GM23338 (cell line): ENCODE data around the gene TRIO. TPM values are rescaled to one million over a fixed set of nuclear protein-coding genes. Genes with fewer than 3 reads are reported as not detected.
A peak's percentile ranks its signal among the peaks of the same experiment; 100 is the strongest.

Source experiments
- ATAC-seq: fragments of 200-7000 bp; cut with Tn5 transposase; 3 replicates; pipeline ENCODE4 v1.9.1; 2020
- DNase-seq: peaks from one replicate; pipeline ENCODE4 v3.0.0-alpha.2; 2015; ENCODE audit warnings: low spot score
- H2AFZ ChIP-seq: fragments of 200-600 bp; sonication (generic); 2 replicates; pipeline ENCODE4 v1.8.0; 2016; ENCODE audit warnings: antibody characterized with exemption, mild to moderate bottlenecking, moderate library complexity
- H3F3A ChIP-seq: fragments of 200-600 bp; sonication (generic); replicated peaks from 2 replicates; pipeline ENCODE4 v1.8.0; 2017; ENCODE audit warnings: antibody characterized with exemption, mixed run types, low read depth
- H3K27ac ChIP-seq: fragments of 200-600 bp; sonication (generic); 2 replicates; pipeline ENCODE4 v1.6.1; 2016; ENCODE audit warnings: low read depth
- H3K27me3 ChIP-seq: fragments of 200-600 bp; sonication (generic); 2 replicates; pipeline ENCODE4 v1.8.0; 2016; ENCODE audit warnings: mild to moderate bottlenecking, mixed run types, moderate library complexity; ENCODE audit not compliant: insufficient read depth
- H3K36me3 ChIP-seq: fragments of 200-600 bp; sonication (generic); 2 replicates; pipeline ENCODE4 v1.8.0; 2016; ENCODE audit warnings: mild to moderate bottlenecking; ENCODE audit not compliant: insufficient read depth
- H3K4me1 ChIP-seq: fragments of 200-600 bp; sonication (generic); 2 replicates; pipeline ENCODE4 v1.8.0; 2016; ENCODE audit warnings: mild to moderate bottlenecking, moderate library complexity; ENCODE audit not compliant: insufficient read depth
- H3K4me2 ChIP-seq: fragments of 200-600 bp; sonication (generic); 2 replicates; pipeline ENCODE4 v1.7.1; 2017; ENCODE audit warnings: mixed run types
- H3K4me3 ChIP-seq: fragments of 200-600 bp; sonication (generic); 2 replicates; pipeline ENCODE4 v1.6.1; 2016; ENCODE audit warnings: mixed run types
- H3K79me2 ChIP-seq: fragments of 200-600 bp; sonication (generic); replicated peaks from 2 replicates; pipeline ENCODE4 v1.8.0; 2017; ENCODE audit warnings: mild to moderate bottlenecking; ENCODE audit not compliant: insufficient read depth
- H3K9me2 ChIP-seq: fragments of 200-600 bp; sonication (generic); 2 replicates; pipeline ENCODE4 v1.8.0; 2017; ENCODE audit not compliant: insufficient read depth
- H4K20me1 ChIP-seq: fragments of 200-600 bp; sonication (generic); replicated peaks from 2 replicates; pipeline ENCODE4 v1.8.0; 2017; ENCODE audit warnings: mild to moderate bottlenecking; ENCODE audit not compliant: insufficient read depth
- H3K27ac Mint-ChIP-seq: 2 replicates; pipeline ENCODE4 v1.8.0; 2020; ENCODE audit warnings: inconsistent platforms, mild to moderate bottlenecking, moderate library complexity, mixed read lengths
- H3K27me3 Mint-ChIP-seq: 3 replicates; pipeline ENCODE4 v1.8.0; 2022; ENCODE audit warnings: low read depth, mild to moderate bottlenecking, moderate library complexity, mixed read lengths, inconsistent platforms; ENCODE audit not compliant: insufficient read depth, poor library complexity
- H3K36me3 Mint-ChIP-seq: 3 replicates; pipeline ENCODE4 v1.8.0; 2021; ENCODE audit warnings: low read depth, mild to moderate bottlenecking, inconsistent platforms, moderate library complexity, mixed read lengths
- H3K4me1 Mint-ChIP-seq: 3 replicates; pipeline ENCODE4 v1.8.0; 2020; ENCODE audit warnings: mild to moderate bottlenecking, inconsistent platforms, mixed read lengths
- H3K4me3 Mint-ChIP-seq: 3 replicates; pipeline ENCODE4 v1.8.0; 2021; ENCODE audit warnings: moderate library complexity, mild to moderate bottlenecking, inconsistent platforms, mixed read lengths
- H3K9me3 Mint-ChIP-seq: 3 replicates; pipeline ENCODE4 v1.8.0; 2020; ENCODE audit warnings: moderate library complexity, mild to moderate bottlenecking, inconsistent platforms, mixed read lengths
- CREB1 ChIP-seq: fragments of 250-450 bp; sonication (Bioruptor Pico); IDR thresholded peaks from 2 replicates; pipeline ENCODE4 v1.5.0; 2020; ENCODE audit warnings: low read depth, mild to moderate bottlenecking, moderate library complexity
- CTCF ChIP-seq, 2 experiments: fragments of 200-600 bp in 1 of 2; sonication (generic) in 1 of 2; conservative IDR thresholded peaks; 2 replicates each; pipeline versions ENCODE4 v1.5.1 to v1.6.1; 2016 to 2017; ENCODE audit warnings: antibody characterized with exemption in 2 of 2, low read depth in 2 of 2, mild to moderate bottlenecking in 2 of 2, moderate library complexity in 1 of 2
- EZH2 ChIP-seq: fragments of 200-600 bp; sonication (generic); IDR thresholded peaks from one replicate; pipeline ENCODE4 v1.8.0; 2017; ENCODE audit warnings: antibody characterized with exemption, mild to moderate bottlenecking, low read depth; ENCODE audit not compliant: unreplicated experiment
- EZH2phosphoT487 ChIP-seq: fragments of 200-600 bp; sonication (generic); IDR thresholded peaks from one replicate; pipeline ENCODE4 v1.8.1; 2018; ENCODE audit warnings: antibody characterized with exemption; ENCODE audit not compliant: unreplicated experiment
- REST ChIP-seq: IDR thresholded peaks from one replicate; pipeline ENCODE4 v1.6.1; 2018; ENCODE audit warnings: antibody characterized with exemption; ENCODE audit not compliant: unreplicated experiment
- ZNF114 ChIP-seq: fragments of 250-450 bp; sonication (Bioruptor Pico); IDR thresholded peaks from 2 replicates; pipeline ENCODE4 v1.5.0; 2020; ENCODE audit warnings: mild to moderate bottlenecking, moderate library complexity
- ZNF331 ChIP-seq: fragments of 250-450 bp; sonication (Bioruptor Pico); IDR thresholded peaks from 2 replicates; pipeline ENCODE4 v1.5.0; 2020; ENCODE audit warnings: low read depth, mild to moderate bottlenecking, moderate library complexity
- polyA plus RNA-seq: library from polyadenylated mRNA; unstranded; fragments of >200 nt; fragmentation: Nextera tagmentation; extraction: Ambion mirVana; gene quantifications from 2 replicates; pipeline ENCODE4 v1.2.1, GENCODE V29; 2016
- total RNA-seq: library from RNA; depleted of rRNA; stranded (reverse); fragments of >200 nt; shearing (Covaris generic); gene quantifications from 2 replicates; pipeline ENCODE4 v1.2.3, GENCODE V29; 2014

TRIO gene
- total and polyA plus RNA-seq, 2 experiments from 2014 or later, result 13.8 to 113 TPM

GRCh38 chr5:14325369-14325768 is 182.2 kb downstream of the TRIO start:
- Histone ChIP-seq H3K9me2 (no peaks in the 10 kb centered on the region), H3K36me3 (no peaks in the 10 kb centered on the region), H4K20me1 (no peaks in the 10 kb centered on the region), H3F3A (no peaks in the 10 kb centered on the region), H3K27ac (no peak overlapping the region), H3K79me2 (peaks cover 6% of the 10 kb centered on the region), H3K27me3 (no peaks in the 10 kb centered on the region), H3K4me2 (no peak overlapping the region), H3K4me3 (no peak overlapping the region), H3K4me1 (peaks cover 8% of the 10 kb centered on the region), H2AFZ (no peak overlapping the region)
- H3K27ac Mint-ChIP-seq, result no peak overlapping the region
- H3K27me3 Mint-ChIP-seq, result peaks cover 2% of the 10 kb centered on the region
- H3K4me1 Mint-ChIP-seq, result peaks cover 21% of the 10 kb centered on the region
- no peak overlapping the region for H3K4me3 Mint-ChIP-seq
- no peak for ATAC-seq
- no peak for TF ChIP-seq REST
- no peak for TF ChIP-seq EZH2
- no peak for TF ChIP-seq CTCF (conservative IDR thresholded peaks at IDR 0.05; ENCODE audit: low read depth in 2 of 2)
- no peak for TF ChIP-seq EZH2phosphoT487
- no peak for TF ChIP-seq ZNF114 (CRISPR knock-in tag)
- TF ChIP-seq CREB1 (CRISPR knock-in tag), result no peak
- no peak for DNase-seq
- H3K36me3 Mint-ChIP-seq, result peaks cover 24% of the 10 kb centered on the region
- H3K9me3 Mint-ChIP-seq, result peaks cover 12% of the 10 kb centered on the region

- DNase-seq, result peak; percentile 52
- no peaks in the 10 kb centered on the region for H3K36me3 ChIP-seq
- H3K79me2 ChIP-seq, result peaks cover 6% of the 10 kb centered on the region
- ATAC-seq, result peak; percentile 88
- H3K4me3 ChIP-seq, result no peak overlapping the region
- Mint-ChIP-seq H3K4me1 (peaks cover 21% of the 10 kb centered on the region), H3K27me3 (peaks cover 2% of the 10 kb centered on the region), H3K27ac (0 out of 2 replicates have a peak overlapping the region, but pooled peaks have one; percentile 1), H3K36me3 (peaks cover 15% of the 10 kb centered on the region), H3K4me3 (no peak overlapping the region), H3K9me3 (peaks cover 6% of the 10 kb centered on the region; the same call in 2 of the 3 replicates)
- H3K27me3 ChIP-seq, result no peaks in the 10 kb centered on the region
- H2AFZ ChIP-seq, result no peak overlapping the region
- H3F3A ChIP-seq, result no peaks in the 10 kb centered on the region
- H3K9me2 ChIP-seq, result no peaks in the 10 kb centered on the region
- no peak overlapping the region for H3K4me2 ChIP-seq
- TF ChIP-seq ZNF331 (CRISPR knock-in tag) (no peak), CTCF (conservative IDR thresholded peaks at IDR 0.05; ENCODE audit: low read depth in 2 of 2) (peak; percentile 61 to 84), REST (no peak)
- H4K20me1 ChIP-seq, result no peaks in the 10 kb centered on the region
- H3K27ac ChIP-seq, result no peak overlapping the region
- peaks cover 8% of the 10 kb centered on the region for H3K4me1 ChIP-seq
Measured at GRCh38 chr5:14326035-14326903, 183.1 kb downstream of the TRIO start.
